RWPE2 (cell line): ENCODE data around the gene SORCS3.

Experiments used
- ATAC-seq: fragments of 200-7000 bp; cut with Tn5 transposase; 3 replicates; pipeline ENCODE4 v1.9.1; 2021; ENCODE audit warnings: low read depth
- DNase-seq: peaks from one replicate; pipeline ENCODE4 v3.0.0-alpha.2; 2020; ENCODE audit warnings: low spot score
- H3K27ac ChIP-seq: fragments of 450-650 bp; 2 replicates; pipeline ENCODE4 v1.5.1; 2017; ENCODE audit warnings: mild to moderate bottlenecking; ENCODE audit not compliant: poor library complexity, severe bottlenecking
- H3K27me3 ChIP-seq: fragments of 250-450 bp; sonication (Bioruptor Pico); 2 replicates; pipeline ENCODE4 v1.5.1; 2021; ENCODE audit warnings: mild to moderate bottlenecking, moderate library complexity; ENCODE audit not compliant: insufficient read depth, poor library complexity, severe bottlenecking
- H3K36me3 ChIP-seq: fragments of 250-450 bp; sonication (Bioruptor Pico); 2 replicates; pipeline ENCODE4 v1.5.1; 2020; ENCODE audit warnings: low read depth, mild to moderate bottlenecking, moderate library complexity
- H3K4me1 ChIP-seq: fragments of 250-450 bp; sonication (Bioruptor Pico); 2 replicates; pipeline ENCODE4 v1.5.1; 2021; ENCODE audit warnings: mild to moderate bottlenecking, moderate library complexity; ENCODE audit not compliant: insufficient read depth, poor library complexity, severe bottlenecking
- H3K4me3 ChIP-seq: fragments of 250-450 bp; sonication (Bioruptor Pico); 2 replicates; pipeline ENCODE4 v1.5.1; 2021; ENCODE audit warnings: mild to moderate bottlenecking, moderate library complexity; ENCODE audit not compliant: severe bottlenecking
- H3K9me3 ChIP-seq: fragments of 250-450 bp; sonication (Bioruptor Pico); 2 replicates; pipeline ENCODE4 v1.5.1; 2021; ENCODE audit warnings: mild to moderate bottlenecking, moderate library complexity; ENCODE audit not compliant: severe bottlenecking
- TF ChIP-seq, protein P1 (sequence below): fragments of 450-650 bp; IDR thresholded peaks from one replicate; pipeline ENCODE4 v1.5.1; 2017; ENCODE audit warnings: mild to moderate bottlenecking, moderate library complexity; ENCODE audit not compliant: poor library complexity, severe bottlenecking

Gene SORCS3

DNA sequence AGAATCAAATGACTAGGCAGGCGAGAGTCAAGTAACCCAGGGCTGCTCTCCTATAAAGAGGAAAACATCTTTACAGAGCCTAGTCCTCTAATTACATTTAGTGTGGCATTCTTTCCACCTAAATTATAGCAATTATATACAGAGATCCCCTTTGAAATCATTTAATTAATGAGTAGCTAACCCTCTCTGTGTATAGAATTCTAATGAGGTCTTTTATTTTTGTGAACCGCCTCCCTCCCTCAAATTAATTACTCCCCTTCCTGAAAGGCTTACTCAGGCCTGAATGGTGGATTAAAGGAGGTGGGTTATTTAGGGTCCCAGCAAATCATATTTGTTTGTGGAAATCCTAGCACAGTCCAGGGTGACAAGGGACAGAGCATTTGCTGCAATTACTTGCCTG is 551.8 kb downstream of the SORCS3 start:
- Histone ChIP-seq H3K27ac (no peak overlapping the region), H3K27me3 (no peaks in the 10 kb centered on the region)
- ATAC-seq: no peak

DNA sequence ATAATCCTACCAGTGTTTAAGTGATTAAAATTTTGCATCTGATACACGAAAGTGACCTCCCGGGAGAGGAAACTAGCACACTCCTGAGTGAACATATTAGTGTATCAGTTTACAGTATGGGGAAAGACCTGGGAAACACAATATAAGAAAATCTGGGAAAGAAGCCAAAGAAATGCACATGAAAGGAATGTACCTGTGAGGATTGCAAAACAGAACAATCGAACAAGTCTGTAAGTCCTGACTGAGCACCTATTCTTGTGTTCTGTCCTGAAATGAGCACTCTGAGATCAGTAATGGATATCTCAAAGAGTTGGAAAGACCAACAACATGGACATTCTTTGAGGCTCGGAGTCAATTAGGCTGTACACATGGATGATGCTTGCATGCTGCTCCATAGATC is 554.7 kb downstream of the SORCS3 start:
- ATAC-seq: peak; percentile 96

More for the DNA sequence above, 551.8 kb downstream of the SORCS3 start:
- no peak overlapping the region for H3K4me3 ChIP-seq
- no peaks in the 10 kb centered on the region for H3K9me3 ChIP-seq
- TF ChIP-seq, protein P1, sequence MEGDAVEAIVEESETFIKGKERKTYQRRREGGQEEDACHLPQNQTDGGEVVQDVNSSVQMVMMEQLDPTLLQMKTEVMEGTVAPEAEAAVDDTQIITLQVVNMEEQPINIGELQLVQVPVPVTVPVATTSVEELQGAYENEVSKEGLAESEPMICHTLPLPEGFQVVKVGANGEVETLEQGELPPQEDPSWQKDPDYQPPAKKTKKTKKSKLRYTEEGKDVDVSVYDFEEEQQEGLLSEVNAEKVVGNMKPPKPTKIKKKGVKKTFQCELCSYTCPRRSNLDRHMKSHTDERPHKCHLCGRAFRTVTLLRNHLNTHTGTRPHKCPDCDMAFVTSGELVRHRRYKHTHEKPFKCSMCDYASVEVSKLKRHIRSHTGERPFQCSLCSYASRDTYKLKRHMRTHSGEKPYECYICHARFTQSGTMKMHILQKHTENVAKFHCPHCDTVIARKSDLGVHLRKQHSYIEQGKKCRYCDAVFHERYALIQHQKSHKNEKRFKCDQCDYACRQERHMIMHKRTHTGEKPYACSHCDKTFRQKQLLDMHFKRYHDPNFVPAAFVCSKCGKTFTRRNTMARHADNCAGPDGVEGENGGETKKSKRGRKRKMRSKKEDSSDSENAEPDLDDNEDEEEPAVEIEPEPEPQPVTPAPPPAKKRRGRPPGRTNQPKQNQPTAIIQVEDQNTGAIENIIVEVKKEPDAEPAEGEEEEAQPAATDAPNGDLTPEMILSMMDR: no peak
- H3K4me1 ChIP-seq: peaks cover 12% of the 10 kb centered on the region
- no peak for DNase-seq
- H3K36me3 ChIP-seq: no peaks in the 10 kb centered on the region

DNA sequence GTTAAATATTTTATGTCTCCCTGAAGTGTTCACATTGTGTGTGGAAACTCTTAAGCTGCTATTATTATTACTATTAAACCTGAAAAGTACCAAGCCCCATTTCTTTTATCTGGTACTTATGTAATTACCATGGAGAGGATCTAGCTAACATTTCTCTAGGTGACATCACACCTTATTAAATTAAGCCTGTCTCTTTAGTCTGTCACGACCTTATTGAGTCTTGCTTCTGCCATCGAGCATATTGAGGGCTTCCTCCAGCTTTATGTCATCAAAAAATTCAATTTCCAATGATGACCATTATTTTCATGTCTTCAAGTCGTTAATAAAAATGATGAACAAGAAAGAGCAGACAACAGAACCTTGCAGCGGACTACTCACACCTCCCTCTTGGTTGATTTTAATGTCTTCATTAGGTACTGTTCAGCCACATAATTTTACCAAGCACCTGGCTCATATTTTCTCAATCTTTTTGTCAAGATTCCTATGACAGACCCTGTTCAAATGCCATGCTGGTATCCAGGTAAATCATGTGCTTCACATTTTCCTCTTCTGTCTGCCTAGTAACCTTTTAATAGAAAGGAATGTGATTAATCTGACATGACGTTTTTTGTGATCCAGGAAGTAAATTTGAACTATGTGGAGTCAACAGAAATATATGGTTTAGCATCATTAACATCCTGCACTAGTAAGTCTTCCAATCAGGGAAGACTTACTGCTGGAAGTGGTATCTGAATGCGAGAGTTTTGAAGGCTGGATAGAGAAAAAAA is 556.7 kb downstream of the SORCS3 start:
- Histone ChIP-seq H3K27me3 (no peaks in the 10 kb centered on the region), H3K36me3 (no peaks in the 10 kb centered on the region), H3K27ac (no peak overlapping the region), H3K4me3 (no peak overlapping the region), H3K4me1 (peaks cover 5% of the 10 kb centered on the region), H3K9me3 (no peaks in the 10 kb centered on the region)
- TF ChIP-seq, protein P1: no peak
- no peak for ATAC-seq
- DNase-seq: no peak

More for the DNA sequence above, 554.7 kb downstream of the SORCS3 start:
- H3K27ac ChIP-seq: peak overlapping the region; percentile 32
- no peak overlapping the region for H3K4me3 ChIP-seq
- peaks cover 5% of the 10 kb centered on the region for H3K4me1 ChIP-seq
- no peaks in the 10 kb centered on the region for H3K36me3 ChIP-seq
- no peak for DNase-seq
- H3K27me3 ChIP-seq: no peaks in the 10 kb centered on the region
- no peaks in the 10 kb centered on the region for H3K9me3 ChIP-seq
- TF ChIP-seq, protein P1: no peak

DNA sequence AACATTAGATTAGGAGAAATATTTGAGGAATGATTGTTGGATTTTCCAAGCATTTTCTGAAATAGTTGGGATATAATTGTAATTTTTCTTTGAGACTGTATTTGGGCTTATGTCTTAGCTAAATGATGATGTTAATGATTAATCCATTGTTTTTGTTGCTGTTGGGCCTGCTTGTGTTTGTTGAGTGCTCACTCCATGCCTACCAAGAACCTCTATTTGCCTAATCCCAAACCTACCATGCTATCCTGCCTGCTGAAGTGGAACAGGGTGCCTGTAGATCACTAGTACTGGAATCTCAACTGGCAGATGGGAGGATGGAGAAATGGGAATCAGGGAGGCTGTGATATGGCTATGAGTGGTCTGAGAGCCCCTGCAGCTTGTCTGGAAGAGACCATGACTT is 565.5 kb downstream of the SORCS3 start:
- no peak for ATAC-seq
- no peaks in the 10 kb centered on the region for H3K27me3 ChIP-seq
- no peak overlapping the region for H3K4me3 ChIP-seq
- DNase-seq: no peak
- no peaks in the 10 kb centered on the region for H3K36me3 ChIP-seq
- TF ChIP-seq, protein P1: no peak
- H3K27ac ChIP-seq: no peak overlapping the region
- H3K4me1 ChIP-seq: peaks cover 7% of the 10 kb centered on the region
- no peaks in the 10 kb centered on the region for H3K9me3 ChIP-seq

DNA sequence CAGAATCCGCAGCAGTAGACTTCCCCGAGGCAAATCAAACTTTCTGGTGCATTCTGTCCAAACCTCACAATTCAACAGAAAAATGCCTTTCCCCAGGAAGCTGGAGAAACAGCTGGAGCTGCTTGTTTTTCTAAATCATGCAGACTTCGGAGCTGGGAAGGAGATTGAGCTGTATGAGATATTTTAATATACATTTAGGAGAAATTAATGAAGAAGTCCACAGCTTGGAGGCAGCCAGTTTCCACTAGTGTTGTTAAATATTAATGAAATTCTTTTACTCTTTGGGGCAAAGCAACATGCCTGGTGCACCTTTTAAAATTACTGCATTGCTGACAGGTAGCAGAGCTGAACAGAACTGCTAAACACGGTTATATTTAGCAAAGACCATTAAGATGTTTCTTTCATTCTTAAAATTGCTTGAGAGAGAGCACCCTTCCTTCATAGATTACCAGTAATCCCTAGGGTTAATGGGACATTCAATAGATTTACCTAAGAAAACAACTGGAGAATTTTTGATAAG is 566.4 kb downstream of the SORCS3 start:
- TF ChIP-seq, protein P1: no peak
- Histone ChIP-seq H3K4me1 (peaks cover 7% of the 10 kb centered on the region), H3K4me3 (no peak overlapping the region), H3K36me3 (no peaks in the 10 kb centered on the region), H3K9me3 (no peaks in the 10 kb centered on the region), H3K27me3 (no peaks in the 10 kb centered on the region), H3K27ac (no peak overlapping the region)
- ATAC-seq (no peak), DNase-seq (no peak)
